HCT116 (cell line): ENCODE data around the gene ESPNL. TPM values are rescaled to one million over a fixed set of nuclear protein-coding genes. Genes with fewer than 3 reads are reported as not detected.

Experiments used
- ATAC-seq: fragments of 200-7000 bp; cut with Tn5 transposase; 2 replicates; pipeline ENCODE4 v1.9.1; 2020; ENCODE audit warnings: mild to moderate bottlenecking, moderate library complexity
- BruUV-seq: library from RNA; stranded (reverse); fragments of 400-500 nt; replicated peaks from 2 replicates; lab custom pipeline; 2021; lab: Mats Ljungman, UMichigan
- CTCF ChIA-PET: fragments of 300-600 bp; sonication (Branson Sonifier 250); formaldehyde crosslinking; loops from one replicate; lab custom pipeline; 2021; ENCODE audit warnings: antibody characterized with exemption; lab: Charles Lee
- POLR2A ChIA-PET: fragments of 300-600, 350-600 bp; sonication (Branson Sonifier 250); formaldehyde crosslinking; loops from one replicate; lab custom pipeline; 2021; ENCODE audit warnings: antibody characterized with exemption; lab: Charles Lee
- RAD21 ChIA-PET, 2 experiments: fragments of 300-600 bp; sonication (Branson Sonifier 250); formaldehyde crosslinking; loops; one replicate each; lab custom pipeline; 2023; ENCODE audit warnings: low total read pairs in 2 of 2; ENCODE audit not compliant: uncharacterized antibody in 2 of 2, unreplicated experiment in 2 of 2, low non-redundant PET in 1 of 2; lab: Charles Lee
- DNase-seq: peaks from one replicate; pipeline ENCODE4 v3.0.0-alpha.2; 2010; ENCODE audit warnings: low read depth, low spot score
- H2AFZ ChIP-seq: fragments of 200-600 bp; shearing (Covaris generic), sonication (generic); 2 replicates; pipeline ENCODE4 v1.6.1; 2017; ENCODE audit warnings: low read depth, mixed run types, mixed read lengths, antibody characterized with exemption, low read length; ENCODE audit not compliant: poor library complexity, severe bottlenecking
- H3K27ac ChIP-seq: 2 replicates; pipeline ENCODE4 v1.5.1; 2012; ENCODE audit warnings: low read depth, low read length
- H3K27me3 ChIP-seq: fragments of 200-600 bp; sonication (generic); 2 replicates; pipeline ENCODE4 v1.6.1; 2016; ENCODE audit warnings: mixed run types, low read length, mixed read lengths; ENCODE audit not compliant: insufficient read depth
- H3K36me3 ChIP-seq, 2 experiments: fragments of 200-500 bp in 1 of 2; fragments of 200-600 bp in 1 of 2; sonication (Bioruptor generic) in 1 of 2; sonication (generic) in 1 of 2; 2 replicates each; pipeline versions ENCODE4 v1.5.1 to v1.6.1; 2014 to 2016; ENCODE audit warnings: low read length in 2 of 2, inconsistent platforms in 1 of 2, mixed read lengths in 1 of 2, mixed run types in 1 of 2; ENCODE audit not compliant: insufficient read depth in 2 of 2, control insufficient read depth in 1 of 2
- H3K4me1 ChIP-seq, 2 experiments: fragments of 200-600 bp in 1 of 2; sonication (generic) in 1 of 2; 2 replicates each; pipeline versions ENCODE4 v1.5.1 to v1.6.1; 2012 to 2017; ENCODE audit warnings: low read length in 2 of 2, inconsistent platforms in 1 of 2, mild to moderate bottlenecking in 1 of 2, mixed read lengths in 1 of 2, mixed run types in 1 of 2, moderate library complexity in 1 of 2; ENCODE audit not compliant: insufficient read depth in 2 of 2, control insufficient read depth in 1 of 2
- H3K4me2 ChIP-seq: fragments of 200-600 bp; sonication (generic); 2 replicates; pipeline ENCODE4 v1.6.1; 2017; ENCODE audit warnings: mixed run types, low read length, mixed read lengths
- H3K4me3 ChIP-seq, 2 experiments: fragments of 200-600 bp in 1 of 2; sonication (generic) in 1 of 2; replicated peaks in 1 of 2; 2 replicates each; pipeline ENCODE4 v1.5.1; 2011 to 2016; ENCODE audit warnings: low read length in 2 of 2, control low read depth in 1 of 2, low read depth in 1 of 2, mild to moderate bottlenecking in 1 of 2, mixed read lengths in 1 of 2, mixed run types in 1 of 2
- H3K79me2 ChIP-seq: fragments of 200-600 bp; sonication (generic); 2 replicates; pipeline ENCODE4 v1.6.1; 2017; ENCODE audit warnings: mild to moderate bottlenecking, mixed run types, low read length, moderate library complexity, mixed read lengths; ENCODE audit not compliant: insufficient read depth
- H3K9ac ChIP-seq: fragments of 200-600 bp; sonication (generic); 2 replicates; pipeline ENCODE4 v1.6.1; 2016; ENCODE audit warnings: low read length, mixed read lengths
- H3K9me2 ChIP-seq: fragments of 200-600 bp; sonication (generic), shearing (Covaris generic); 2 replicates; pipeline ENCODE4 v1.6.1; 2017; ENCODE audit warnings: mixed run types, mild to moderate bottlenecking, moderate library complexity; ENCODE audit not compliant: insufficient read depth
- H3K9me3 ChIP-seq, 2 experiments: fragments of 200-500 bp in 1 of 2; fragments of 200-600 bp in 1 of 2; sonication (Bioruptor generic) in 1 of 2; sonication (generic) in 1 of 2; 2 replicates each; pipeline ENCODE4 v1.6.1; 2014 to 2017; ENCODE audit warnings: low read length in 2 of 2, mixed read lengths in 2 of 2, inconsistent platforms in 1 of 2, low read depth in 1 of 2, mild to moderate bottlenecking in 1 of 2, mixed run types in 1 of 2, moderate library complexity in 1 of 2; ENCODE audit not compliant: control insufficient read depth in 1 of 2, insufficient read depth in 1 of 2
- H4K20me1 ChIP-seq: fragments of 200-600 bp; sonication (generic), shearing (Covaris generic); 2 replicates; pipeline ENCODE4 v1.6.1; 2017; ENCODE audit warnings: mixed run types, mild to moderate bottlenecking, moderate library complexity; ENCODE audit not compliant: insufficient read depth
- ATF3 ChIP-seq: IDR thresholded peaks from 2 replicates; pipeline ENCODE4 v1.6.1; 2012
- CBX3 ChIP-seq: IDR thresholded peaks from 2 replicates; pipeline ENCODE4 v1.6.1; 2012; ENCODE audit warnings: low read depth
- EGR1 ChIP-seq: IDR thresholded peaks from 2 replicates; pipeline ENCODE4 v1.6.1; 2012; ENCODE audit warnings: low read depth
- ELF1 ChIP-seq: IDR thresholded peaks from 2 replicates; pipeline ENCODE4 v1.6.1; 2012; ENCODE audit warnings: low read depth, borderline replicate concordance
- EZH2 ChIP-seq: fragments of 200-600 bp; sonication (generic); IDR thresholded peaks from 2 replicates; pipeline ENCODE4 v1.6.1; 2017; ENCODE audit warnings: antibody characterized with exemption, mixed run types
- FOSL1 ChIP-seq: IDR thresholded peaks from 2 replicates; pipeline ENCODE4 v1.6.1; 2012; ENCODE audit warnings: low read depth
- JUND ChIP-seq: IDR thresholded peaks from 2 replicates; pipeline ENCODE4 v1.6.1; 2012
- POLR2A ChIP-seq: IDR thresholded peaks from 2 replicates; pipeline ENCODE4 v1.7.0; 2011; ENCODE audit warnings: borderline replicate concordance; ENCODE audit not compliant: insufficient read depth, insufficient read length; ENCODE audit errors: extremely low read depth
- POLR2AphosphoS5 ChIP-seq: IDR thresholded peaks from 2 replicates; pipeline ENCODE4 v1.6.1; 2011; ENCODE audit warnings: mild to moderate bottlenecking, low read depth, low read length, moderate library complexity
- REST ChIP-seq: IDR thresholded peaks from 2 replicates; pipeline ENCODE4 v1.6.1; 2012; ENCODE audit warnings: low read depth
- TCF7L2 ChIP-seq: IDR thresholded peaks from 2 replicates; pipeline ENCODE4 v1.7.0; 2011; ENCODE audit warnings: borderline replicate concordance, inconsistent platforms; ENCODE audit not compliant: insufficient read depth, insufficient read length; ENCODE audit errors: extremely low read depth
- YY1 ChIP-seq: IDR thresholded peaks from 2 replicates; pipeline ENCODE4 v1.6.1; 2011; ENCODE audit warnings: low read length, low read depth, moderate library complexity, mild to moderate bottlenecking; ENCODE audit not compliant: insufficient replicate concordance; ENCODE audit errors: extremely low read depth
- intact Hi-C: fragments of 100-400 bp; cut with micrococcal nuclease; formaldehyde crosslinking; loops from 2 replicates; pipeline ENCODE4 v1.10.0; 2022
- total RNA-seq: library from RNA; stranded (reverse); gene quantifications from one replicate; pipeline ENCODE4 v1.2.1, GENCODE V29; 2021; ENCODE audit not compliant: unreplicated experiment
- TF ChIP-seq, protein P1 (sequence below), 3 experiments: fragments of 200-600 bp in 1 of 3; sonication (generic) in 1 of 3; IDR thresholded peaks in 2 of 3; conservative IDR thresholded peaks in 1 of 3; 2 replicates each; pipeline ENCODE4 v1.5.1; 2012 to 2017; ENCODE audit warnings: low read depth in 2 of 3, low read length in 2 of 3, antibody characterized with exemption in 1 of 3, borderline replicate concordance in 1 of 3, control low read depth in 1 of 3, mild to moderate bottlenecking in 1 of 3, mixed read lengths in 1 of 3, mixed run types in 1 of 3, moderate library complexity in 1 of 3; ENCODE audit not compliant: insufficient read depth in 1 of 3

The ESPNL gene
- total RNA-seq, 1 experiment from 2014 or later = 0.22 TPM

DNA sequence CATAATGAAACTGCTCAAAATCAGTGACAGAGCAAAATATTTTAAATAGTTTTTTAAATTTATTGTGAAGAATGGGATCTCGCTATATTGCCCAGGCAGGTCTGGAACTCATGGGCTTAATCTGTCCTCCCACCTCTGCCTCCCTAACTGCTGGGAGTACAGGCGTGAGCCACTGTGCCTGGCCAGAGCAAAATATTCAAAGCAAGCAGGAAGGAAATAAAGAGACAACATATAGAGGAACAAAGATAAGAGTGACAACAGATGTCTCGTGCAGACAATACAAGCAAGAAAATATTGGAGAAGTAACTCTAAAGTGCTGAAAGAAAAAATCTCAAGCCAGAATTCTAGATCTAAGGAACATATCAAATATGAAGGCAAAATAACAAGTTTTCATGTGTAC is 44.3 kb upstream of the ESPNL start:
- CTCF ChIA-PET = no interaction called here
- POLR2A ChIA-PET = no interaction called here
- no peaks in the 10 kb centered on the region for H3K9me2 ChIP-seq
- H2AFZ ChIP-seq = no peak overlapping the region
- H3K4me3 ChIP-seq = no peak overlapping the region
- no peak overlapping the region for H3K4me2 ChIP-seq
- peaks cover 6 to 10% of the 10 kb centered on the region in 2 experiments; a peak in 2 of 4 replicates for H3K4me1 ChIP-seq
- ATAC-seq (no peak), DNase-seq (no peak)
- H3K9me3 ChIP-seq = no peaks in the 10 kb centered on the region
- no peak for TF ChIP-seq POLR2A
- no peak for TF ChIP-seq REST
- TF ChIP-seq POLR2AphosphoS5 = no peak
- no peak for TF ChIP-seq JUND
- no peak for TF ChIP-seq FOSL1
- TF ChIP-seq EGR1 = no peak
- no peak for TF ChIP-seq YY1
- TF ChIP-seq ELF1 = no peak
- TF ChIP-seq ATF3 = no peak
- no peak for TF ChIP-seq TCF7L2
- TF ChIP-seq, protein P1, sequence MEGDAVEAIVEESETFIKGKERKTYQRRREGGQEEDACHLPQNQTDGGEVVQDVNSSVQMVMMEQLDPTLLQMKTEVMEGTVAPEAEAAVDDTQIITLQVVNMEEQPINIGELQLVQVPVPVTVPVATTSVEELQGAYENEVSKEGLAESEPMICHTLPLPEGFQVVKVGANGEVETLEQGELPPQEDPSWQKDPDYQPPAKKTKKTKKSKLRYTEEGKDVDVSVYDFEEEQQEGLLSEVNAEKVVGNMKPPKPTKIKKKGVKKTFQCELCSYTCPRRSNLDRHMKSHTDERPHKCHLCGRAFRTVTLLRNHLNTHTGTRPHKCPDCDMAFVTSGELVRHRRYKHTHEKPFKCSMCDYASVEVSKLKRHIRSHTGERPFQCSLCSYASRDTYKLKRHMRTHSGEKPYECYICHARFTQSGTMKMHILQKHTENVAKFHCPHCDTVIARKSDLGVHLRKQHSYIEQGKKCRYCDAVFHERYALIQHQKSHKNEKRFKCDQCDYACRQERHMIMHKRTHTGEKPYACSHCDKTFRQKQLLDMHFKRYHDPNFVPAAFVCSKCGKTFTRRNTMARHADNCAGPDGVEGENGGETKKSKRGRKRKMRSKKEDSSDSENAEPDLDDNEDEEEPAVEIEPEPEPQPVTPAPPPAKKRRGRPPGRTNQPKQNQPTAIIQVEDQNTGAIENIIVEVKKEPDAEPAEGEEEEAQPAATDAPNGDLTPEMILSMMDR (IDR thresholded peaks at IDR 0.05 in 2 of 3, conservative IDR thresholded peaks at IDR 0.05 in 1 of 3; ENCODE audit: borderline replicate concordance in 1 of 3, insufficient read depth in 1 of 3, low read depth in 2 of 3, low read length in 2 of 3) = no peak
- TF ChIP-seq CBX3 = no peak
- no peak for TF ChIP-seq EZH2
- H3K27me3 ChIP-seq = no peaks in the 10 kb centered on the region
- no peak overlapping the region for H3K27ac ChIP-seq
- no peaks in the 10 kb centered on the region for H3K79me2 ChIP-seq
- intact Hi-C loops = no loop called here
- RAD21 ChIA-PET = no interaction called here
- no peak overlapping the region for H3K9ac ChIP-seq
- no TSS peak for BruUV-seq
- no peaks in the 10 kb centered on the region for H4K20me1 ChIP-seq
- H3K36me3 ChIP-seq = no peaks in the 10 kb centered on the region; a peak in 1 of 4 replicates
